Measurements from ENCODE around the gene TRIM67. TPM values are rescaled to one million over a fixed set of nuclear protein-coding genes. Genes with fewer than 3 reads are reported as not detected.

The TRIM67 gene
- total and polyA plus RNA-seq, 2 donors (not counting 1 experiment from before 2014, with no cell fraction given): not detected

GRCh38 chr1:231182317-231182716 lies 20.5 kb downstream of the TRIM67 start:
- ATAC-seq (ENCODE audit: low read depth): no peak
- Histone ChIP-seq H3K4me3 (ENCODE audit: control extremely low read depth in 1 of 5, extremely low read depth in 1 of 5, insufficient read depth in 1 of 5, low read depth in 2 of 5, low read length in 4 of 5) (no peak overlapping the region), H3K27ac (ENCODE audit: low read length in 2 of 2) (no peak overlapping the region), H3K9ac (ENCODE audit: low read length) (no peak overlapping the region), H3K36me3 (replicated peaks in 1 of 2; ENCODE audit: control extremely low read depth in 1 of 2, control insufficient read depth in 1 of 2, extremely low read depth in 1 of 2, insufficient read depth in 2 of 2, low read length in 1 of 2) (no peaks in the 10 kb centered on the region), H3K9me3 (ENCODE audit: control extremely low read depth in 1 of 3, control insufficient read depth in 2 of 3, insufficient read depth in 1 of 3, low read length in 2 of 3) (peaks cover 0 to 4% (median 0%) of the 10 kb centered on the region in 3 donors), H3K4me1 (ENCODE audit: control insufficient read depth in 2 of 2, insufficient read depth in 2 of 2, low read length in 2 of 2) (no peaks in the 10 kb centered on the region), H4K20me1 (ENCODE audit: control insufficient read depth, insufficient read depth, low read length, poor library complexity, severe bottlenecking) (no peaks in the 10 kb centered on the region), H2AFZ (ENCODE audit: insufficient read depth, low read depth, low read length, poor library complexity, severe bottlenecking) (no peak overlapping the region), H3K79me2 (ENCODE audit: control insufficient read depth, insufficient read depth, low read length) (no peaks in the 10 kb centered on the region), H3K4me2 (replicated peaks; ENCODE audit: low read depth, low read length, poor library complexity, severe bottlenecking) (no peak overlapping the region), H3K27me3 (replicated peaks in 1 of 4; ENCODE audit: control extremely low read depth in 1 of 4, control insufficient read depth in 3 of 4, insufficient read depth in 4 of 4, low read length in 3 of 4) (peaks cover 0 to 28% (median 3%) of the 10 kb centered on the region in 4 experiments)
- no peak overlapping the region for H3K4me3 Mint-ChIP-seq
- TF ChIP-seq, protein P1, sequence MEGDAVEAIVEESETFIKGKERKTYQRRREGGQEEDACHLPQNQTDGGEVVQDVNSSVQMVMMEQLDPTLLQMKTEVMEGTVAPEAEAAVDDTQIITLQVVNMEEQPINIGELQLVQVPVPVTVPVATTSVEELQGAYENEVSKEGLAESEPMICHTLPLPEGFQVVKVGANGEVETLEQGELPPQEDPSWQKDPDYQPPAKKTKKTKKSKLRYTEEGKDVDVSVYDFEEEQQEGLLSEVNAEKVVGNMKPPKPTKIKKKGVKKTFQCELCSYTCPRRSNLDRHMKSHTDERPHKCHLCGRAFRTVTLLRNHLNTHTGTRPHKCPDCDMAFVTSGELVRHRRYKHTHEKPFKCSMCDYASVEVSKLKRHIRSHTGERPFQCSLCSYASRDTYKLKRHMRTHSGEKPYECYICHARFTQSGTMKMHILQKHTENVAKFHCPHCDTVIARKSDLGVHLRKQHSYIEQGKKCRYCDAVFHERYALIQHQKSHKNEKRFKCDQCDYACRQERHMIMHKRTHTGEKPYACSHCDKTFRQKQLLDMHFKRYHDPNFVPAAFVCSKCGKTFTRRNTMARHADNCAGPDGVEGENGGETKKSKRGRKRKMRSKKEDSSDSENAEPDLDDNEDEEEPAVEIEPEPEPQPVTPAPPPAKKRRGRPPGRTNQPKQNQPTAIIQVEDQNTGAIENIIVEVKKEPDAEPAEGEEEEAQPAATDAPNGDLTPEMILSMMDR (IDR thresholded peaks at IDR 0.05): no peak
- no peak for TF ChIP-seq EZH2 (IDR thresholded peaks at IDR 0.05; ENCODE audit: borderline replicate concordance, insufficient read depth, low read depth, low read length, poor library complexity, severe bottlenecking)
- H3K9me3 Mint-ChIP-seq (ENCODE audit: insufficient read depth): no peaks in the 10 kb centered on the region
- H3K27me3 Mint-ChIP-seq: peaks cover 46% of the 10 kb centered on the region
- no peaks in the 10 kb centered on the region for H3K4me1 Mint-ChIP-seq
- CTCF ChIA-PET: no interaction called here
- DNase-seq: no peak
- WGBS (ENCODE audit: insufficient coverage): 79% methylated on average over 5 of the region's 6 CpGs
- intact Hi-C loops (cut with micrococcal nuclease): no loop called here
- POLR2A ChIA-PET: no interaction called here
- no peak overlapping the region for H3K27ac Mint-ChIP-seq

- no peak overlapping the region for H3K4me2 ChIP-seq (replicated peaks; ENCODE audit: low read depth, low read length, poor library complexity, severe bottlenecking)
- no peak for DNase-seq
- no peaks in the 10 kb centered on the region for H3K4me1 Mint-ChIP-seq
- H3K27me3 ChIP-seq (replicated peaks in 1 of 4; ENCODE audit: control extremely low read depth in 1 of 4, control insufficient read depth in 3 of 4, insufficient read depth in 4 of 4, low read length in 3 of 4): peaks cover 0 to 39% (median 1%) of the 10 kb centered on the region in 4 experiments
- H3K27ac Mint-ChIP-seq: no peak overlapping the region
- ChIA-PET POLR2A (no interaction called here), CTCF (no interaction called here)
- no peaks in the 10 kb centered on the region for H3K36me3 ChIP-seq (replicated peaks in 1 of 2; ENCODE audit: control extremely low read depth in 1 of 2, control insufficient read depth in 1 of 2, extremely low read depth in 1 of 2, insufficient read depth in 2 of 2, low read length in 1 of 2)
- H3K79me2 ChIP-seq (ENCODE audit: control insufficient read depth, insufficient read depth, low read length): no peaks in the 10 kb centered on the region
- no peak overlapping the region for H3K4me3 ChIP-seq (ENCODE audit: control extremely low read depth in 1 of 5, extremely low read depth in 1 of 5, insufficient read depth in 1 of 5, low read depth in 2 of 5, low read length in 4 of 5)
- H3K27me3 Mint-ChIP-seq: peaks cover 48% of the 10 kb centered on the region
- no peak overlapping the region for H3K4me3 Mint-ChIP-seq
- H3K4me1 ChIP-seq (ENCODE audit: control insufficient read depth in 2 of 2, insufficient read depth in 2 of 2, low read length in 2 of 2): no peaks in the 10 kb centered on the region
- H3K27ac ChIP-seq (ENCODE audit: low read length in 2 of 2): no peak overlapping the region
- intact Hi-C loops (cut with micrococcal nuclease): no loop called here
- TF ChIP-seq EZH2 (IDR thresholded peaks at IDR 0.05; ENCODE audit: borderline replicate concordance, insufficient read depth, low read depth, low read length, poor library complexity, severe bottlenecking): no peak
- TF ChIP-seq, protein P1 (IDR thresholded peaks at IDR 0.05): no peak
- H2AFZ ChIP-seq (ENCODE audit: insufficient read depth, low read depth, low read length, poor library complexity, severe bottlenecking): no peak overlapping the region
- peaks cover 0 to 3% (median 0%) of the 10 kb centered on the region in 3 donors for H3K9me3 ChIP-seq (ENCODE audit: control extremely low read depth in 1 of 3, control insufficient read depth in 2 of 3, insufficient read depth in 1 of 3, low read length in 2 of 3)
- no peak for ATAC-seq (ENCODE audit: low read depth)
- no peaks in the 10 kb centered on the region for H4K20me1 ChIP-seq (ENCODE audit: control insufficient read depth, insufficient read depth, low read length, poor library complexity, severe bottlenecking)
- H3K9me3 Mint-ChIP-seq (ENCODE audit: insufficient read depth): no peaks in the 10 kb centered on the region
- H3K9ac ChIP-seq (ENCODE audit: low read length): no peak overlapping the region
- WGBS (ENCODE audit: insufficient coverage): 75% methylated on average over 8 of the region's 13 CpGs
Observed at GRCh38 chr1:231183639-231184590, 22.1 kb downstream of the TRIM67 start.
